ENCODE data around the gene B4GALT2. TPM values are rescaled to one million over a fixed set of nuclear protein-coding genes. Genes with fewer than 3 reads are reported as not detected.
A peak's percentile ranks its signal among the peaks of the same experiment; 100 is the strongest.

B4GALT2 gene
- total and polyA plus RNA-seq, 9 of the 15 experiments (the other 6 are each of a cell fraction or from before 2014, with no cell fraction given), result 1.3 to 86.8 (median 43.8) TPM

DNA sequence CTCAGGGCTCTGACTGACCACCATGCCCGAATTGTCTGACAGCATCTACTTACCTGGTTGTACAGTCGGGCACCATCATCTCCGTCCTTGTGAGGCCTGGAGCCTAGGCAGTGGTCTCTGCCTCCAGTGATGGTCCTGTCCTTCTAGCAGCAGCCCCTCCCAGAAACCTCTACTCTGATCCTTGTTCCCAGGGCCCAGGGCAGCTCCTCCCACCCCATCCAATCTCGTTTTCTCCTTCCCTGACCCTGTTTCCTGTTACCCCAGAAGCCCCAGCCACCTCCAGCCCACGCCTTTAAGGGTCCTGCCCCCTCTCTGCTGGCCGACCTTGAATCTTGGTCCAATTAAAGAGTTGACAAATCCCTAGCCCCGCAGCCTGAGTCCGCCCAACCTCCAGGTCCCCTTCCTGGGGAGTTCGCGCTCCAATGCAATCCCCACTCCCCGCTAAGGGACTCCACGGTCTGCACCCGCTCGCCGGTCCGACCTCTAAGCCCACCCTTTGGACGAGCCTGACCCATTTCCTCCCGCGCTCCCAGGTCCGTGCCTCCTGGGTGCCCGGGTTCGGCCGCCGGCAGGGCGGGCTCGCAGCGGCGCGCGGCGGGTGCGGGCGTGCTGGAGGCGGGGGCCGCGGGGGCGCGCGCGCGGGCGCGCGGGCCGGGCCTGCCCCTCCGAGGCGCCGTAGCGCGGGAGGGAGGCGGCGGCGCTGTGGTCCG is at the start of gene B4GALT2 (continued):
- TF ChIP-seq RBM34 (IDR thresholded peaks at IDR 0.05; ENCODE audit: borderline replicate concordance, insufficient read depth, low read length), result no peak
- 0 out of 4 replicates have a peak, but pooled peaks of 1 of the 2 experiments have one; percentile 17 for TF ChIP-seq SIN3A (IDR thresholded peaks at IDR 0.05; ENCODE audit: borderline replicate concordance in 2 of 2, control insufficient read depth in 1 of 2, low read depth in 2 of 2, low read length in 2 of 2)
- TF ChIP-seq, protein P1, sequence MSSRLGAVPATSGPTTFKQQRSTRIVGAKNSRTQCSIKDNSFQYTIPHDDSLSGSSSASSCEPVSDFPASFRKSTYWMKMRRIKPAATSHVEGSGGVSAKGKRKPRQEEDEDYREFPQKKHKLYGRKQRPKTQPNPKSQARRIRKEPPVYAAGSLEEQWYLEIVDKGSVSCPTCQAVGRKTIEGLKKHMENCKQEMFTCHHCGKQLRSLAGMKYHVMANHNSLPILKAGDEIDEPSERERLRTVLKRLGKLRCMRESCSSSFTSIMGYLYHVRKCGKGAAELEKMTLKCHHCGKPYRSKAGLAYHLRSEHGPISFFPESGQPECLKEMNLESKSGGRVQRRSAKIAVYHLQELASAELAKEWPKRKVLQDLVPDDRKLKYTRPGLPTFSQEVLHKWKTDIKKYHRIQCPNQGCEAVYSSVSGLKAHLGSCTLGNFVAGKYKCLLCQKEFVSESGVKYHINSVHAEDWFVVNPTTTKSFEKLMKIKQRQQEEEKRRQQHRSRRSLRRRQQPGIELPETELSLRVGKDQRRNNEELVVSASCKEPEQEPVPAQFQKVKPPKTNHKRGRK (tag; IDR thresholded peaks at IDR 0.05), result no peak
- TF ChIP-seq ZNF384 (IDR thresholded peaks at IDR 0.05; ENCODE audit: low read depth, low read length), result no peak
- TF ChIP-seq PTBP1 (IDR thresholded peaks at IDR 0.05; ENCODE audit: low read depth, low read length), result no peak
- TF ChIP-seq NFATC3 (IDR thresholded peaks at IDR 0.05), result no peak
- no peak for TF ChIP-seq MTA2 (IDR thresholded peaks at IDR 0.05; ENCODE audit: low read depth)
- TF ChIP-seq C11orf30 (IDR thresholded peaks at IDR 0.05; ENCODE audit: low read depth), result no peak
- no peak for TF ChIP-seq BCOR (IDR thresholded peaks at IDR 0.05)
- TF ChIP-seq, protein P2, sequence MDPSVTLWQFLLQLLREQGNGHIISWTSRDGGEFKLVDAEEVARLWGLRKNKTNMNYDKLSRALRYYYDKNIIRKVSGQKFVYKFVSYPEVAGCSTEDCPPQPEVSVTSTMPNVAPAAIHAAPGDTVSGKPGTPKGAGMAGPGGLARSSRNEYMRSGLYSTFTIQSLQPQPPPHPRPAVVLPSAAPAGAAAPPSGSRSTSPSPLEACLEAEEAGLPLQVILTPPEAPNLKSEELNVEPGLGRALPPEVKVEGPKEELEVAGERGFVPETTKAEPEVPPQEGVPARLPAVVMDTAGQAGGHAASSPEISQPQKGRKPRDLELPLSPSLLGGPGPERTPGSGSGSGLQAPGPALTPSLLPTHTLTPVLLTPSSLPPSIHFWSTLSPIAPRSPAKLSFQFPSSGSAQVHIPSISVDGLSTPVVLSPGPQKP (CRISPR knock-in tag; IDR thresholded peaks at IDR 0.05), result no peak
- no peak for TF ChIP-seq BACH1 (tag; IDR thresholded peaks at IDR 0.05)
- TF ChIP-seq HEY1 (CRISPR knock-in tag; IDR thresholded peaks at IDR 0.05; ENCODE audit: borderline replicate concordance), result no peak
- 0 out of 2 replicates have a peak, but pooled peaks have one; percentile 20 for TF ChIP-seq CBFB (CRISPR knock-in tag; IDR thresholded peaks at IDR 0.05)
- TF ChIP-seq, protein P3, sequence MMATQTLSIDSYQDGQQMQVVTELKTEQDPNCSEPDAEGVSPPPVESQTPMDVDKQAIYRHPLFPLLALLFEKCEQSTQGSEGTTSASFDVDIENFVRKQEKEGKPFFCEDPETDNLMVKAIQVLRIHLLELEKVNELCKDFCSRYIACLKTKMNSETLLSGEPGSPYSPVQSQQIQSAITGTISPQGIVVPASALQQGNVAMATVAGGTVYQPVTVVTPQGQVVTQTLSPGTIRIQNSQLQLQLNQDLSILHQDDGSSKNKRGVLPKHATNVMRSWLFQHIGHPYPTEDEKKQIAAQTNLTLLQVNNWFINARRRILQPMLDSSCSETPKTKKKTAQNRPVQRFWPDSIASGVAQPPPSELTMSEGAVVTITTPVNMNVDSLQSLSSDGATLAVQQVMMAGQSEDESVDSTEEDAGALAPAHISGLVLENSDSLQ (IDR thresholded peaks at IDR 0.05), result no peak
- TF ChIP-seq ZNF224 (CRISPR knock-in tag; IDR thresholded peaks at IDR 0.05), result no peak
- no peak for TF ChIP-seq HDAC8 (tag; IDR thresholded peaks at IDR 0.05)
- no peak for TF ChIP-seq CHD4 (IDR thresholded peaks at IDR 0.05; ENCODE audit: insufficient read depth, insufficient replicate concordance, low read depth, low read length, poor library complexity, severe bottlenecking)
- TF ChIP-seq SMC3 (conservative IDR thresholded peaks at IDR 0.05; ENCODE audit: insufficient read depth, low read depth, low read length), result no peak
- no peak for TF ChIP-seq HIVEP1 (CRISPR knock-in tag; IDR thresholded peaks at IDR 0.05)
- no peak for TF ChIP-seq NFXL1 (CRISPR knock-in tag; IDR thresholded peaks at IDR 0.05)
- no peak for TF ChIP-seq MCM3 (IDR thresholded peaks at IDR 0.05)

Data from K562 (cell line).